ENCODE data around the gene TTLL4. TPM values are rescaled to one million over a fixed set of nuclear protein-coding genes. Genes with fewer than 3 reads are reported as not detected.

Gene TTLL4
- total and polyA plus RNA-seq, 2 experiments from 2014 or later = 53.5 to 77.8 TPM

GRCh38 chr2:218781691-218782527, 71.3 kb downstream of the TTLL4 start, which contains the start of gene CYP27A1:
Gene CYP27A1, plus strand, starts transcription at chr2:218782147. Its CDS starts 36 bp downstream, at chr2:218782183.
- H3K79me2 ChIP-seq (replicated peaks; ENCODE audit: insufficient read depth) = no peaks in the 10 kb centered on the region
- Mint-ChIP-seq H3K27ac (no peak within 1 kb of the TSS), H3K27me3 (ENCODE audit: insufficient read depth, low read depth, poor library complexity) (peaks cover 30% of the 10 kb centered on the region), H3K4me3 (peak within 1 kb of the TSS; percentile 81), H3K4me1 (peaks cover 13% of the 10 kb centered on the region), H3K36me3 (ENCODE audit: low read depth) (peaks cover 8% of the 10 kb centered on the region; the same call in 2 of the 3 replicates), H3K9me3 (peaks cover 10% of the 10 kb centered on the region)
- peak within 1 kb of the TSS; percentile 98 for H3K4me2 ChIP-seq
- H3K27me3 ChIP-seq (ENCODE audit: insufficient read depth) = peaks cover 55% of the 10 kb centered on the region
- DNase-seq (ENCODE audit: low spot score) = peak; percentile 67
- H4K20me1 ChIP-seq (replicated peaks; ENCODE audit: insufficient read depth) = peaks cover 5% of the 10 kb centered on the region; the same call in 1 of the 2 replicates
- no peak within 1 kb of the TSS for H3K27ac ChIP-seq (ENCODE audit: low read depth)
- H3K4me3 ChIP-seq = peak within 1 kb of the TSS; percentile 81
- H3K36me3 ChIP-seq (ENCODE audit: insufficient read depth) = no peaks in the 10 kb centered on the region
- peak within 1 kb of the TSS; percentile 97 for H2AFZ ChIP-seq
- TF ChIP-seq EZH2 (IDR thresholded peaks at IDR 0.05; ENCODE audit: low read depth, unreplicated experiment) (peak; percentile 79), ZNF331 (CRISPR knock-in tag; IDR thresholded peaks at IDR 0.05; ENCODE audit: low read depth) (no peak), CTCF (conservative IDR thresholded peaks at IDR 0.05; ENCODE audit: low read depth in 2 of 2) (no peak), REST (IDR thresholded peaks at IDR 0.05; ENCODE audit: unreplicated experiment) (no peak), POLR2AphosphoS5 (IDR thresholded peaks at IDR 0.05; ENCODE audit: low read depth) (peak; percentile 50; the same call in 1 of the 2 replicates)
- H3K9me2 ChIP-seq (ENCODE audit: insufficient read depth) = no peaks in the 10 kb centered on the region
- peak; percentile 94 for ATAC-seq
- 0 out of 2 replicates have a peak, but pooled peaks cover 3% of the 10 kb centered on the region for H3F3A ChIP-seq (replicated peaks; ENCODE audit: low read depth)
- H3K4me1 ChIP-seq (ENCODE audit: insufficient read depth) = no peaks in the 10 kb centered on the region

GRCh38 chr2:218782528-218782844, 71.9 kb downstream of the TTLL4 start:
- H4K20me1 ChIP-seq (replicated peaks; ENCODE audit: insufficient read depth) = peaks cover 5% of the 10 kb centered on the region
- 0 out of 2 replicates have a peak, but pooled peaks cover 3% of the 10 kb centered on the region for H3F3A ChIP-seq (replicated peaks; ENCODE audit: low read depth)
- peak overlapping the region; percentile 98 for H3K4me2 ChIP-seq
- no peaks in the 10 kb centered on the region for H3K79me2 ChIP-seq (replicated peaks; ENCODE audit: insufficient read depth)
- H3K4me1 ChIP-seq (ENCODE audit: insufficient read depth) = no peaks in the 10 kb centered on the region
- peaks cover 55% of the 10 kb centered on the region for H3K27me3 ChIP-seq (ENCODE audit: insufficient read depth)
- peak overlapping the region; percentile 97 for H2AFZ ChIP-seq
- peak; percentile 25 for DNase-seq (ENCODE audit: low spot score)
- ATAC-seq = peak; percentile 31
- Mint-ChIP-seq H3K27me3 (ENCODE audit: insufficient read depth, low read depth, poor library complexity) (peaks cover 28% of the 10 kb centered on the region), H3K9me3 (peaks cover 5% of the 10 kb centered on the region), H3K36me3 (ENCODE audit: low read depth) (peaks cover 3% of the 10 kb centered on the region; the same call in 2 of the 3 replicates), H3K4me3 (peak overlapping the region; percentile 81), H3K4me1 (peaks cover 13% of the 10 kb centered on the region), H3K27ac (no peak overlapping the region)
- no peak for TF ChIP-seq JUNB (IDR thresholded peaks at IDR 0.05; ENCODE audit: unreplicated experiment)
- TF ChIP-seq EZH2 (IDR thresholded peaks at IDR 0.05; ENCODE audit: low read depth, unreplicated experiment) = peak; percentile 8
- no peaks in the 10 kb centered on the region for H3K36me3 ChIP-seq (ENCODE audit: insufficient read depth)
- no peaks in the 10 kb centered on the region for H3K9me2 ChIP-seq (ENCODE audit: insufficient read depth)
- H3K27ac ChIP-seq (ENCODE audit: low read depth) = no peak overlapping the region
- H3K4me3 ChIP-seq = peak overlapping the region; percentile 81

Data from GM23338 (cell line).